Prostate gland (tissue), 2 donors: ENCODE results near the gene IGSF22.

Experiments used
- CTCF ChIP-seq, 4 experiments: fragments of 200-600 bp in 2 of 4; fragments of 450-650 bp in 2 of 4; sonication (generic) in 2 of 4; IDR thresholded peaks; 1 replicate in 3 of 4; 2 replicates in 1 of 4; pipeline ENCODE4 v1.5.1; 2016 to 2019; ENCODE audit warnings: antibody characterized with exemption in 4 of 4, mild to moderate bottlenecking in 2 of 4, moderate library complexity in 2 of 4
- POLR2A ChIP-seq: fragments of 450-650 bp; IDR thresholded peaks from one replicate; pipeline ENCODE4 v1.6.1; 2016; ENCODE audit warnings: antibody characterized with exemption, mild to moderate bottlenecking

GRCh38 chr11:18770479-18771125 is 44.6 kb upstream of the IGSF22 start:
- TF ChIP-seq POLR2A, result no peak
- no peak for TF ChIP-seq CTCF (IDR thresholded peaks at IDR 0.05)
